Activated naive CD4-positive, alpha-beta T cell treated with anti-CD3 and anti-CD28 coated beads for 36 hours (primary cell): ENCODE results near the gene C10orf67. TPM values are rescaled to one million over a fixed set of nuclear protein-coding genes. Genes with fewer than 3 reads are reported as not detected.

ENCODE experiments used
- CTCF ChIA-PET: fragments of 350-600 bp; sonication (Branson Sonifier 250); formaldehyde crosslinking; loops from one replicate; lab custom pipeline; 2021; ENCODE audit warnings: antibody characterized with exemption; lab: Charles Lee
- DNase-seq: peaks from one replicate; pipeline ENCODE4 v3.0.0-alpha.2; 2020
- H3K27ac Mint-ChIP-seq: one replicate; pipeline ENCODE4 v1.8.0; 2021; ENCODE audit warnings: mild to moderate bottlenecking, mixed read lengths
- H3K27me3 Mint-ChIP-seq: one replicate; pipeline ENCODE4 v1.8.0; 2021; ENCODE audit warnings: low read depth, mixed read lengths
- H3K36me3 Mint-ChIP-seq: one replicate; pipeline ENCODE4 v1.8.0; 2021; ENCODE audit warnings: low read depth, mixed read lengths
- H3K4me1 Mint-ChIP-seq: one replicate; pipeline ENCODE4 v1.8.0; 2021; ENCODE audit warnings: low read depth, mixed read lengths
- H3K4me3 Mint-ChIP-seq: one replicate; pipeline ENCODE4 v1.8.0; 2021; ENCODE audit warnings: mild to moderate bottlenecking, moderate library complexity, mixed read lengths
- H3K9me3 Mint-ChIP-seq: one replicate; pipeline ENCODE4 v1.8.0; 2021; ENCODE audit warnings: mixed read lengths
- intact Hi-C: fragments of 100-400 bp; cut with micrococcal nuclease; formaldehyde crosslinking; loops from one replicate; pipeline ENCODE4 v1.15.1; 2023
- total RNA-seq, 2 experiments: library from RNA; stranded (reverse); gene quantifications; one replicate each; pipeline ENCODE4 v1.2.3, GENCODE V29; 2021

C10orf67 gene
- total RNA-seq, 2 experiments from 2014 or later, result 2.0 to 3.2 TPM

DNA sequence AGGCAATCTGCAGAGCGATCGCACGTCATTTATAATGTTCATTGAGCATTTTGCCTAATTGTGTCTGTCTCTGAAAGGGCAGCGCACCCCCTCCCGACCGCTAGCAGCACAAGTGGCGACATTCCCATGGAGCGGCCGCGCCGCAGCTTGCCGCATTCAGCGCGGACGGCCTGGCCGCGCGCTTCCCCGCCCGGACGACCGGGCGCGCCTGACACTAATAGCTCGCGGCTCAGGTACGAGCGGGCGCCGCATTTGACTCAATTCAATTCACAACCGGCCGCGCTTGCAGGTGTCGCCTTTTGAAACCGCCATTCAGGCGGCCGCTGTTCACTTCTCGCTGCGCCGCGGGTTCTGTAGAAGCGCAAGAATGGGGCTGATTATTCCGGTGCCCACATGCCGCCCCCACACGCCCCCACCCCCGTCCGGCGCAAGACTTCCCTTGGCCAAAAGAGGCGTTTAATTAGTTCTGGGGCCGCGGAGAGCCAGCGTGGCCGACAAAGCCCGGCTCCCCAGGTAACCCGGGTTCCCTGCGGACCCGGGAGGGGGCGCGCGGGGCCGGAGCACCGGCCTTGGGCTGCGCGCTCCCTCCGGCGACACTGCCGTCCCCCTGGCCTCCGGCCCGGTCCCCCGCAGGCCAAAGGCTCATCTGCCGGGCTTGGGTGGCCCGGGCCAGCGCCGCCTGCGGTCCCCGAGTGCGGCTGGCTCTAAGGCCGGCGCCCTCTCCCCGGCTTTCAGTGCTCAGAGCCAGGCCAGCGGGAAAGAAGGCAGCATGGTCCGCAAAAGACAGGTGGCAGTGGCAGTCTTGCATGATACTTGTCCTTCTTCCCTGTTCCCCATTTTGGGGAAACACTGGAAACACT is 171.2 kb downstream of the C10orf67 start:
- Mint-ChIP-seq H3K36me3 (no peaks in the 10 kb centered on the region), H3K27me3 (peaks cover 68% of the 10 kb centered on the region), H3K9me3 (no peaks in the 10 kb centered on the region), H3K4me3 (no peak overlapping the region), H3K27ac (no peak overlapping the region), H3K4me1 (peaks cover 9% of the 10 kb centered on the region)
- CTCF ChIA-PET, result no interaction called here
- intact Hi-C loops, result loop anchor here (1.0 kb wide), 1 partner anchor 18 kb away; no protein-coding TSS in a partner anchor
- DNase-seq, result no peak

GRCh38 chr10:23172429-23173213 is 172.0 kb downstream of the C10orf67 start:
- CTCF ChIA-PET, result interaction anchor here (0.6 to 0.7 kb wide), 2 partner anchors 8 to 12 kb away, joined by 3 read pairs; no protein-coding TSS in a partner anchor
- Mint-ChIP-seq H3K27ac (no peak overlapping the region), H3K9me3 (no peaks in the 10 kb centered on the region), H3K4me1 (peaks cover 9% of the 10 kb centered on the region), H3K27me3 (peaks cover 66% of the 10 kb centered on the region), H3K36me3 (no peaks in the 10 kb centered on the region), H3K4me3 (no peak overlapping the region)
- intact Hi-C loops, result no loop called here
- DNase-seq, result no peak

DNA sequence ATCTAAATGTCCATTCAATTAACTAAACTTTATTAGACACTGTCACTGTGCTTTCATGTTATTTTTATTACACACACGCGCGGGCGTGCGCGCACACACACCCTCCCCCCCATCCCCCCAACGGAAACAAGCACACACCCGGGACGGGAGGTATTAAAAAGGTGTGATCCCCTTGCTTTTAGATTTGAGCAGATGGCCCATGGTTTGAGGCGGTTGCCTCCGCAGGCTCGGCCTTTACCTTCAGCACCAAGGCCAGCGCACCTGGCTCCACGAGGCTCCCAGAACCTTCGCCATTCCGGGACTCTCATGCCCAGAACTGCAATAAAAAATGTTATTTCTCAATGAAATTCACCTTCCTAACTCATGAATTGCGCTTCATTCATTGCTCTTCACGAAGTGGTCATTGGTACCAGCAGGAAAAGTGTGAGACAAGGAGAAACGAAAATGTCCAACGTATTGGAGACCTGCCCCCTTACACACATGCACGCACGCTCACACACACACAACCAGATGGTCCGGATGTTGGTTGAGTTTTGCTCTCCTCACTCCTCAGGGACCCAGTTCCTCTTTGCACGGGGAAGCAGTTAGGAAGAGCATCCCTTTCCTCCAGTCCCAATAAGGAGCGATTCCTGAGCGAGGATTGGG is 173.2 kb downstream of the C10orf67 start:
- peak; percentile 23 for DNase-seq
- no peaks in the 10 kb centered on the region for H3K36me3 Mint-ChIP-seq
- peaks cover 60% of the 10 kb centered on the region for H3K27me3 Mint-ChIP-seq
- intact Hi-C loops, result no loop called here
- H3K9me3 Mint-ChIP-seq, result no peaks in the 10 kb centered on the region
- no peak overlapping the region for H3K4me3 Mint-ChIP-seq
- CTCF ChIA-PET, result no interaction called here
- peaks cover 9% of the 10 kb centered on the region for H3K4me1 Mint-ChIP-seq
- H3K27ac Mint-ChIP-seq, result no peak overlapping the region

DNA sequence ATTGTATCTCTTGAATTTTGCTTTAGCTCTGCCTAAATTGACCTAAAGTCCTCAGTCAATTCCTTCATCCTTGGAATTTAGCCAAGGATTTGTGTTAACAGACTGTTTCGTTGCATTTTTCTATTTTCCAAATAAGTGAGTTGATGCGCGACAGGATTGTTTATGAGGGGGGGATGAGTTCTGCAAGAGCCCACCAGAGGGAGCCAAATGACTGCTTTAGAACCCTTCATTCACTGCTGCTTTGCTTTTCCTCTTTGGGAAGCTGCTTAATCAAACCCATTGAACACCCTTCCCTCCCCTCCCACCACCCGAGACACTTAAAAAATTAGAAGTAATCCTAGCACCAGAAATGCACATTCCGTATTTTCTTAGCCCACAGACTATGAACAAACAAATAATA is 186.2 kb downstream of the C10orf67 start:
- intact Hi-C loops, result loop anchor here (1.0 to 5.0 kb wide), 10 partner anchors 135 to 1399 kb away; no protein-coding TSS in a partner anchor
- no peak overlapping the region for H3K4me3 Mint-ChIP-seq
- H3K27me3 Mint-ChIP-seq, result peaks cover 33% of the 10 kb centered on the region
- H3K9me3 Mint-ChIP-seq, result no peaks in the 10 kb centered on the region
- H3K27ac Mint-ChIP-seq, result no peak overlapping the region
- H3K36me3 Mint-ChIP-seq, result no peaks in the 10 kb centered on the region
- H3K4me1 Mint-ChIP-seq, result peaks cover 8% of the 10 kb centered on the region
- CTCF ChIA-PET, result interaction anchor here (0.6 to 4.3 kb wide), 24 partner anchors 9 to 1360 kb away, joined by 3 to 71 read pairs (median 4); no protein-coding TSS in a partner anchor
- DNase-seq, result peak; percentile 61

GRCh38 chr10:23157691-23158369 is 186.8 kb downstream of the C10orf67 start:
- DNase-seq, result peak; percentile 27
- Mint-ChIP-seq H3K4me1 (peaks cover 8% of the 10 kb centered on the region), H3K27me3 (peaks cover 33% of the 10 kb centered on the region), H3K36me3 (no peaks in the 10 kb centered on the region), H3K9me3 (no peaks in the 10 kb centered on the region), H3K27ac (no peak overlapping the region), H3K4me3 (no peak overlapping the region)
- intact Hi-C loops, result loop anchor here (1.0 to 5.0 kb wide), 10 partner anchors 135 to 1399 kb away; no protein-coding TSS in a partner anchor
- CTCF ChIA-PET, result interaction anchor here (0.7 to 4.3 kb wide), 23 partner anchors 10 to 1361 kb away, joined by 3 to 71 read pairs (median 4); no protein-coding TSS in a partner anchor

DNA sequence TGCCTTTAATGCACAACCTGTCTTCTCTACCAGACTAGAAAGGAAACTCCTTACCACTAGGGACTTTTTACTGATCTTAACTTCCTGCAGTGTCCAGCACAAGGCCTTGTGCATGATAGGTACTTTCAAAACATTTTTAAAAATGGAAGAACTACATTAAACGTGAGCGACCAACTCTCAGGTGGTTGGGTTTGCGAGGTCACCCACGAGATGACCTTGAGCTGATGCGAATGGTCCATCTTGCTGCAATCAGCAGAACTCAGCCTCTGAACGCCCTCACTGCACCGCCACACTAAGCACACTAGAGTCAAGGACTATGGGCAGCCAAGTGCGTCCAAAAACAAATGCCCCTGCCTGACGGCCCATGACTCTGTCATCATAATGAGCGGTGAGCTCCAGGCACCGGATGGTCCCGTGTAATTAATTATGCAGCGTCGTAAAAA is 187.3 kb downstream of the C10orf67 start:
- no peaks in the 10 kb centered on the region for H3K36me3 Mint-ChIP-seq
- no peaks in the 10 kb centered on the region for H3K9me3 Mint-ChIP-seq
- CTCF ChIA-PET, result interaction anchor here (0.6 to 4.3 kb wide), 11 partner anchors 52 to 1361 kb away, joined by 3 to 71 read pairs (median 4); no protein-coding TSS in a partner anchor
- H3K27me3 Mint-ChIP-seq, result peaks cover 33% of the 10 kb centered on the region
- no peak overlapping the region for H3K4me3 Mint-ChIP-seq
- no peak overlapping the region for H3K27ac Mint-ChIP-seq
- no peak for DNase-seq
- intact Hi-C loops, result loop anchor here (5.0 kb wide), 2 partner anchors 500 to 1345 kb away; no protein-coding TSS in a partner anchor
- peaks cover 8% of the 10 kb centered on the region for H3K4me1 Mint-ChIP-seq

- H3K27me3 Mint-ChIP-seq, result peaks cover 33% of the 10 kb centered on the region
- CTCF ChIA-PET, result interaction anchor here (0.6 to 4.3 kb wide), 7 partner anchors 12 to 500 kb away, joined by 3 to 71 read pairs (median 3); no protein-coding TSS in a partner anchor
- H3K9me3 Mint-ChIP-seq, result no peaks in the 10 kb centered on the region
- H3K27ac Mint-ChIP-seq, result no peak overlapping the region
- no peak overlapping the region for H3K4me3 Mint-ChIP-seq
- H3K36me3 Mint-ChIP-seq, result no peaks in the 10 kb centered on the region
- H3K4me1 Mint-ChIP-seq, result peaks cover 8% of the 10 kb centered on the region
- intact Hi-C loops, result loop anchor here (5.0 kb wide), 2 partner anchors 501 to 1346 kb away; no protein-coding TSS in a partner anchor
- DNase-seq, result no peak
These were observed 188.0 kb downstream of the C10orf67 start for GRCh38 chr10:23156447-23157150.

DNA sequence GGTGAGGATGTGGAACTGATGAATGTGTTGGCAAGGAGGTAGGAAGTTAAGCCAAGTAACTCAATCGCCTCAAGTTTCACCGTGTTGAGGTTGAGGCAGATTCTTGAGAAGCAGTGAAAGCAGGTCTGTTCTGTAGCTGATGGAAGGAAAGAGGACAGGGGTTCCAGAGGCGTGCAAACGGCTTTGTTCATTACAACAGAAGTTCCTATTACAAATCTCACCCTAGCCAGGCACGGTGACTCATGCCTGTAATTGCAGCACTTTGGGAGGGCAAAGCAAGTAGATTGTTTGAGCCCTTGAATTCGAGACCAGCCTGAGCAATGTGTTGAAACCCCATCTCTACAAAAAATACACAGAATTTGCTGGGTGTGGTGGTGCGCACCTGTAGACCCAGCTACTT is 189.4 kb downstream of the C10orf67 start:
- CTCF ChIA-PET, result interaction anchor here (0.6 to 4.3 kb wide), 2 partner anchors 137 to 480 kb away, joined by 3 to 71 read pairs; no protein-coding TSS in a partner anchor
- Mint-ChIP-seq H3K27me3 (peaks cover 38% of the 10 kb centered on the region), H3K4me3 (no peak overlapping the region), H3K36me3 (no peaks in the 10 kb centered on the region), H3K4me1 (peaks cover 8% of the 10 kb centered on the region), H3K27ac (no peak overlapping the region), H3K9me3 (no peaks in the 10 kb centered on the region)
- intact Hi-C loops, result loop anchor here (5.0 kb wide), 2 partner anchors 502 to 1347 kb away; no protein-coding TSS in a partner anchor
- no peak for DNase-seq
